ENCODE results near the gene STK17A.
A peak's percentile ranks its signal among the peaks of the same experiment; 100 is the strongest.

Gene STK17A

DNA sequence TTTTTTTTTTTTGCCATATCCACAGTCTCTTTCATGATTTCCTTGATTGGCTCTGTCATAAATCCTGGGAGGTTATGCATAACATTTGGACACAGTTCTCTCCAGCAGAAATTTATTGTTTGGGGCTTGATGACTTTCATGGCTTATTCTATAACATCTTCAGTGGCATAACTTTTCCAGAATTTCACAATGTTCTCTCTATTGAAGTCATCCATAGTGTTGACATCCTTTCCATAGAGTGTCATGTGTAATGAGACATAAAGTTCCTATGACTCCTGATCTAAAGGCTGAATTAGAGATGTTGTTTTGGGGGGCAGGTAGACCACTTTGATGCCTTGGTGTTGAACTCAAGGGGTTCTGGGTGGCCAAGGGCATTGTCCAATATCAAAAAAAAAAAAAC, 36.7 kb upstream of the STK17A start:
- ATAC-seq, result no peak
- TF ChIP-seq, protein P1, sequence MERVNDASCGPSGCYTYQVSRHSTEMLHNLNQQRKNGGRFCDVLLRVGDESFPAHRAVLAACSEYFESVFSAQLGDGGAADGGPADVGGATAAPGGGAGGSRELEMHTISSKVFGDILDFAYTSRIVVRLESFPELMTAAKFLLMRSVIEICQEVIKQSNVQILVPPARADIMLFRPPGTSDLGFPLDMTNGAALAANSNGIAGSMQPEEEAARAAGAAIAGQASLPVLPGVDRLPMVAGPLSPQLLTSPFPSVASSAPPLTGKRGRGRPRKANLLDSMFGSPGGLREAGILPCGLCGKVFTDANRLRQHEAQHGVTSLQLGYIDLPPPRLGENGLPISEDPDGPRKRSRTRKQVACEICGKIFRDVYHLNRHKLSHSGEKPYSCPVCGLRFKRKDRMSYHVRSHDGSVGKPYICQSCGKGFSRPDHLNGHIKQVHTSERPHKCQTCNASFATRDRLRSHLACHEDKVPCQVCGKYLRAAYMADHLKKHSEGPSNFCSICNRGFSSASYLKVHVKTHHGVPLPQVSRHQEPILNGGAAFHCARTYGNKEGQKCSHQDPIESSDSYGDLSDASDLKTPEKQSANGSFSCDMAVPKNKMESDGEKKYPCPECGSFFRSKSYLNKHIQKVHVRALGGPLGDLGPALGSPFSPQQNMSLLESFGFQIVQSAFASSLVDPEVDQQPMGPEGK (CRISPR knock-in tag; IDR thresholded peaks at IDR 0.05; ENCODE audit: borderline replicate concordance), result no peak

DNA sequence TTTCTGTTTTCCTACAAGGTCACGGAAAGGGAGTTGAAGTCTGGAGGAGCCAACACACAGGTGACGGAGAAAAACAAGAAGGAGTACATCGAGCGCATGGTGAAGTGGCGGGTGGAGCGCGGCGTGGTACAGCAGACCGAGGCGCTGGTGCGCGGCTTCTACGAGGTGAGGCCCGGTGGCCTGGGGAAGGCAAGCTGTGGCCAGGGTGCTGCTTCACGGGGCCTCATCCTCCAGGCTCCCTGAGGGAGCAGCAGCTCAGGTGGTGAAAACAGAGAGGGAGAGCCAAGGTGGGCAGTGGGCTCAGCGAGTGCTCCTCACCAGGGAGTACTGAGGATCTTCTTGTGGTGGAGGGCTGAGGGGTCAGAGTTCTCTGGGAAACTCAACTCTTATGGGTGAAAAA, 32.5 kb upstream of the STK17A start:
- TF ChIP-seq ARNTL (CRISPR knock-in tag; IDR thresholded peaks at IDR 0.05; ENCODE audit: borderline replicate concordance, low read depth) (no peak), ESRRG (CRISPR knock-in tag; IDR thresholded peaks at IDR 0.05) (no peak), ZFP30 (CRISPR knock-in tag; IDR thresholded peaks at IDR 0.05) (no peak), TCF4 (CRISPR knock-in tag; IDR thresholded peaks at IDR 0.05; ENCODE audit: borderline replicate concordance) (no peak), ZFP3 (CRISPR knock-in tag; IDR thresholded peaks at IDR 0.05) (no peak), ZC3H10 (CRISPR knock-in tag; IDR thresholded peaks at IDR 0.05) (no peak), PPARA (CRISPR knock-in tag; IDR thresholded peaks at IDR 0.05; ENCODE audit: borderline replicate concordance) (no peak)
- no peak for ATAC-seq

DNA sequence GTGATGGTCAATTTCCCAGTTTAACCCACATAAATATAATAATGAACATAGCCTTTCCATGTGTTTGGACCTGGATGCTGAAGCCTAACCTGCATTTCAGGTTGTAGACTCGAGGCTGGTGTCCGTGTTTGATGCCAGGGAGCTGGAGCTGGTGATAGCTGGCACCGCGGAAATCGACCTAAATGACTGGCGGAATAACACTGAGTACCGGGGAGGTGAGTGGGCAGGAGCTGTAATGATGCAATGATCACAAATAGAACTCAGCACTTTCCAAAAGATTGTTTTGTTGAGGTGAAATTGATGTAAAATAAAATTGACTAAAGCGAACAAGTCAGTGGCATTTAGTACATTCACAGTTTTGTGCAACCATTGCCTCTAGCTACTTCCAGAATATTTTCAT, 30.8 kb upstream of the STK17A start:
- ATAC-seq, result no peak
- no peak for TF ChIP-seq TOX (CRISPR knock-in tag; IDR thresholded peaks at IDR 0.05; ENCODE audit: borderline replicate concordance)
- TF ChIP-seq TCF4 (CRISPR knock-in tag; IDR thresholded peaks at IDR 0.05; ENCODE audit: borderline replicate concordance), result no peak
- no peak for TF ChIP-seq ARNTL (CRISPR knock-in tag; IDR thresholded peaks at IDR 0.05; ENCODE audit: borderline replicate concordance, low read depth)
- no peak for TF ChIP-seq PPARA (CRISPR knock-in tag; IDR thresholded peaks at IDR 0.05; ENCODE audit: borderline replicate concordance)
- TF ChIP-seq OSR1 (CRISPR knock-in tag; IDR thresholded peaks at IDR 0.05), result no peak
- TF ChIP-seq, protein P2, sequence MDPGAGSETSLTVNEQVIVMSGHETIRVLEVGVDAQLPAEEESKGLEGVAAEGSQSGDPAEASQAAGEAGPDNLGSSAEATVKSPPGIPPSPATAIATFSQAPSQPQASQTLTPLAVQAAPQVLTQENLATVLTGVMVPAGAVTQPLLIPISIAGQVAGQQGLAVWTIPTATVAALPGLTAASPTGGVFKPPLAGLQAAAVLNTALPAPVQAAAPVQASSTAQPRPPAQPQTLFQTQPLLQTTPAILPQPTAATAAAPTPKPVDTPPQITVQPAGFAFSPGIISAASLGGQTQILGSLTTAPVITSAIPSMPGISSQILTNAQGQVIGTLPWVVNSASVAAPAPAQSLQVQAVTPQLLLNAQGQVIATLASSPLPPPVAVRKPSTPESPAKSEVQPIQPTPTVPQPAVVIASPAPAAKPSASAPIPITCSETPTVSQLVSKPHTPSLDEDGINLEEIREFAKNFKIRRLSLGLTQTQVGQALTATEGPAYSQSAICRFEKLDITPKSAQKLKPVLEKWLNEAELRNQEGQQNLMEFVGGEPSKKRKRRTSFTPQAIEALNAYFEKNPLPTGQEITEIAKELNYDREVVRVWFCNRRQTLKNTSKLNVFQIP (CRISPR knock-in tag; IDR thresholded peaks at IDR 0.05; ENCODE audit: borderline replicate concordance, low read depth), result no peak

DNA sequence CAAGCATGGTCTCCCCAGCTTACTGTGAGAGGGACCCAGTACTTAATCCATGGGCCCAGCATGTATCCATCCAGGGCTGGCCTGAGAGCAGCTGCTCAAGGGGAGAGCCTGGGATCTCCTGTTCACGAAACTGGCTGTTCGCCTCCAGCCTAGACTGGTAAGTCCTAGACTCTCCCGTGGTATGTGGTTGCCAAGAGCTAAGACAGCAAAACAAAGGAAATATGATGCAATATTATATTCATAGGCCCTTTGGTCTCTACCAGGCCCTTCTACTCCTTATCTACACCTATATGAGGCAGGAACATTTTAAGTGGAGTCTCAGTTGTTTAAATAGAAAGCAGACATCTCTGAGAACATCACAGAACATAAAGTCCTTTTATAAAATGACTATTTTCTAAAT, 28.9 kb upstream of the STK17A start:
- ATAC-seq, result peak; percentile 27; the same call in 2 of the 3 replicates
- no peak for TF ChIP-seq GLIS3 (CRISPR knock-in tag; IDR thresholded peaks at IDR 0.05)
- TF ChIP-seq, protein P3, sequence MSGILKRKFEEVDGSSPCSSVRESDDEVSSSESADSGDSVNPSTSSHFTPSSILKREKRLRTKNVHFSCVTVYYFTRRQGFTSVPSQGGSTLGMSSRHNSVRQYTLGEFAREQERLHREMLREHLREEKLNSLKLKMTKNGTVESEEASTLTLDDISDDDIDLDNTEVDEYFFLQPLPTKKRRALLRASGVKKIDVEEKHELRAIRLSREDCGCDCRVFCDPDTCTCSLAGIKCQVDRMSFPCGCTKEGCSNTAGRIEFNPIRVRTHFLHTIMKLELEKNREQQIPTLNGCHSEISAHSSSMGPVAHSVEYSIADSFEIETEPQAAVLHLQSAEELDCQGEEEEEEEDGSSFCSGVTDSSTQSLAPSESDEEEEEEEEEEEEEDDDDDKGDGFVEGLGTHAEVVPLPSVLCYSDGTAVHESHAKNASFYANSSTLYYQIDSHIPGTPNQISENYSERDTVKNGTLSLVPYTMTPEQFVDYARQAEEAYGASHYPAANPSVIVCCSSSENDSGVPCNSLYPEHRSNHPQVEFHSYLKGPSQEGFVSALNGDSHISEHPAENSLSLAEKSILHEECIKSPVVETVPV (CRISPR knock-in tag; IDR thresholded peaks at IDR 0.05), result no peak
- TF ChIP-seq ZFP3 (CRISPR knock-in tag; IDR thresholded peaks at IDR 0.05), result no peak
- no peak for TF ChIP-seq SNAI2 (CRISPR knock-in tag; IDR thresholded peaks at IDR 0.05)
- TF ChIP-seq, protein P4, sequence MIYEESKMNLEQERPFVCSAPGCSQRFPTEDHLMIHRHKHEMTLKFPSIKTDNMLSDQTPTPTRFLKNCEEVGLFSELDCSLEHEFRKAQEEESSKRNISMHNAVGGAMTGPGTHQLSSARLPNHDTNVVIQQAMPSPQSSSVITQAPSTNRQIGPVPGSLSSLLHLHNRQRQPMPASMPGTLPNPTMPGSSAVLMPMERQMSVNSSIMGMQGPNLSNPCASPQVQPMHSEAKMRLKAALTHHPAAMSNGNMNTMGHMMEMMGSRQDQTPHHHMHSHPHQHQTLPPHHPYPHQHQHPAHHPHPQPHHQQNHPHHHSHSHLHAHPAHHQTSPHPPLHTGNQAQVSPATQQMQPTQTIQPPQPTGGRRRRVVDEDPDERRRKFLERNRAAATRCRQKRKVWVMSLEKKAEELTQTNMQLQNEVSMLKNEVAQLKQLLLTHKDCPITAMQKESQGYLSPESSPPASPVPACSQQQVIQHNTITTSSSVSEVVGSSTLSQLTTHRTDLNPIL (CRISPR knock-in tag; IDR thresholded peaks at IDR 0.05; ENCODE audit: low read depth), result no peak
- TF ChIP-seq ISL1 (CRISPR knock-in tag; IDR thresholded peaks at IDR 0.05), result no peak
- no peak for TF ChIP-seq ZNF8 (CRISPR knock-in tag; IDR thresholded peaks at IDR 0.05)
- TF ChIP-seq RARB (CRISPR knock-in tag; IDR thresholded peaks at IDR 0.05), result no peak
- TF ChIP-seq PPARA (CRISPR knock-in tag; IDR thresholded peaks at IDR 0.05; ENCODE audit: borderline replicate concordance), result no peak
- TF ChIP-seq, protein P1 (CRISPR knock-in tag; IDR thresholded peaks at IDR 0.05; ENCODE audit: borderline replicate concordance), result no peak
- TF ChIP-seq OSR1 (CRISPR knock-in tag; IDR thresholded peaks at IDR 0.05), result no peak
- no peak for TF ChIP-seq ARNTL (CRISPR knock-in tag; IDR thresholded peaks at IDR 0.05; ENCODE audit: borderline replicate concordance, low read depth)
- TF ChIP-seq ZNF70 (CRISPR knock-in tag; IDR thresholded peaks at IDR 0.05), result no peak
- no peak for TF ChIP-seq BACH2 (CRISPR knock-in tag; IDR thresholded peaks at IDR 0.05; ENCODE audit: borderline replicate concordance)
- TF ChIP-seq ZFP30 (CRISPR knock-in tag; IDR thresholded peaks at IDR 0.05), result no peak
- TF ChIP-seq ESRRG (CRISPR knock-in tag; IDR thresholded peaks at IDR 0.05), result no peak

All from SK-N-SH treated with all-trans-retinoic acid at 6 μM for 48 hours (cell line).